Sigmoid colon (tissue), 7 donors: ENCODE measurements around the gene UBR1. TPM values are rescaled to one million over a fixed set of nuclear protein-coding genes. Genes with fewer than 3 reads are reported as not detected.

ENCODE experiments used
- DNase-seq: peaks from one replicate; pipeline ENCODE4 v3.0.0-alpha.2; 2019
- H3K27ac ChIP-seq, 4 donors: fragments of 200-600 bp; sonication (generic); one replicate each; pipeline ENCODE4 v1.5.1; 2016 to 2019; ENCODE audit warnings: mild to moderate bottlenecking in 1 of 4
- H3K27me3 ChIP-seq, 3 donors: fragments of 200-600 bp; sonication (generic); one replicate each; pipeline ENCODE4 v1.5.1; 2019; ENCODE audit warnings: mild to moderate bottlenecking in 1 of 3
- H3K36me3 ChIP-seq, 4 donors: fragments of 200-600 bp; sonication (generic); one replicate each; pipeline ENCODE4 v1.5.1; 2016 to 2019
- H3K4me1 ChIP-seq, 4 donors: fragments of 200-600 bp; sonication (generic); one replicate each; pipeline ENCODE4 v1.5.1; 2017 to 2019
- H3K4me3 ChIP-seq, 4 donors: fragments of 200-600 bp; sonication (generic); one replicate each; pipeline ENCODE4 v1.5.1; 2017 to 2019; ENCODE audit warnings: mild to moderate bottlenecking in 2 of 4, moderate library complexity in 1 of 4
- H3K9me3 ChIP-seq, 4 donors: fragments of 200-600 bp in 3 of 4; sonication (generic) in 3 of 4; one replicate each; pipeline versions ENCODE4 v1.5.1 to v1.6.1; 2013 to 2019
- CTCF ChIP-seq, 4 experiments: fragments of 450-650 bp in 3 of 4; fragments of 200-600 bp in 1 of 4; IDR thresholded peaks; one replicate each; pipeline ENCODE4 v1.5.1; 2016 to 2019; ENCODE audit warnings: antibody characterized with exemption in 4 of 4, mild to moderate bottlenecking in 3 of 4, moderate library complexity in 2 of 4
- EP300 ChIP-seq, 4 donors: sonication (generic); formaldehyde crosslinking; IDR thresholded peaks; one replicate each; pipeline ENCODE4 v1.6.1; 2017; ENCODE audit warnings: antibody characterized with exemption in 4 of 4
- POLR2A ChIP-seq, 2 donors: fragments of 450-650 bp; IDR thresholded peaks; one replicate each; pipeline ENCODE4 v1.6.1; 2016; ENCODE audit warnings: antibody characterized with exemption in 2 of 2, mild to moderate bottlenecking in 2 of 2, moderate library complexity in 2 of 2
- POLR2AphosphoS5 ChIP-seq, 4 donors: sonication (generic); formaldehyde crosslinking; IDR thresholded peaks; one replicate each; pipeline ENCODE4 v1.6.1; 2017; ENCODE audit warnings: antibody characterized with exemption in 4 of 4
- WGBS, 2 donors: extraction: QIAGEN DNeasy Blood & Tissue Kit; methylation state at CpG; one replicate each; pipeline ENCODE4 v1.1.7; 2013; 5-methylcytosine and 5-hydroxymethylcytosine counted together
- intact Hi-C: fragments of 100-400 bp; cut with DNase I; formaldehyde crosslinking; loops from one replicate; pipeline ENCODE4 v1.15.1; 2023
- polyA plus RNA-seq, 3 donors: library from polyadenylated mRNA; stranded (reverse); fragments of 200-250 nt; gene quantifications; one replicate each; pipeline ENCODE4 v1.2.3, GENCODE V29; 2013
- total RNA-seq, 4 donors: library from RNA; depleted of rRNA; stranded (reverse); fragments of >200 nt; gene quantifications; one replicate each; pipeline ENCODE4 v1.1.0, GENCODE V29; 2016
- donor health status: healthy with polysubstance abuse.
- donor health status: Bipolar disorder and iron deficiency.
- donor health status: healthy.

UBR1 gene
- total and polyA plus RNA-seq, 7 donors: 2.4 to 44.7 (median 35.3) TPM

DNA sequence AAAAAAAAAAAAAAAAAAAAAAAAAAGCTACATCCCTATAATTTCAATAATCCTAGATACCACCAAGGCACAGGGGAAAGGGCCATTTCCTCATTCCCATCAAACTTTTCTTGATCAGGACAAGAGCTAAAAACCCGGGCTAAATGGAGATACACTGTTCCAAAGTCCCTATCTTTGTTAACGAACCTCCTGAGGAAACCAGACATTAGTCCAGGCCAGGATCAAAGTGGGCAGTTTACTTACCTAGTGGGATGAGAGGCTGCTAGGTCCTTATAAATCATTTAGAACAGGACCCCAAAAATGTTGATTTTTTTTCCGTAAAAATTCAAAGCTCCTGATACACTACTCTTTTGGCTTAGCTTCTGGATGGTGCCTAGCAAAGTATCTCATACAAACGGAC is 35.6 kb downstream of the UBR1 start:
- Histone ChIP-seq H3K27me3 (no peaks in the 10 kb centered on the region), H3K4me3 (no peak overlapping the region), H3K9me3 (no peaks in the 10 kb centered on the region), H3K27ac (no peak overlapping the region), H3K36me3 (peaks cover 0 to 96% (median 20%) of the 10 kb centered on the region in 4 donors), H3K4me1 (no peaks in the 10 kb centered on the region)
- TF ChIP-seq CTCF (IDR thresholded peaks at IDR 0.05) (no peak), EP300 (IDR thresholded peaks at IDR 0.05) (no peak), POLR2AphosphoS5 (IDR thresholded peaks at IDR 0.05) (no peak), POLR2A (IDR thresholded peaks at IDR 0.05) (no peak)
- no peak for DNase-seq
- 94 to 95% methylated on average over 4 of the region's 4 CpGs for WGBS, 2 donors
- intact Hi-C loops: no loop called here

- Histone ChIP-seq H3K27ac (no peak overlapping the region), H3K4me3 (no peak overlapping the region), H3K27me3 (no peaks in the 10 kb centered on the region), H3K36me3 (peaks cover 0 to 79% (median 8%) of the 10 kb centered on the region in 4 donors), H3K9me3 (no peaks in the 10 kb centered on the region), H3K4me1 (no peaks in the 10 kb centered on the region)
- no peak for DNase-seq
- intact Hi-C loops: no loop called here
- TF ChIP-seq POLR2A (IDR thresholded peaks at IDR 0.05) (no peak), CTCF (IDR thresholded peaks at IDR 0.05) (no peak), EP300 (IDR thresholded peaks at IDR 0.05) (no peak), POLR2AphosphoS5 (IDR thresholded peaks at IDR 0.05) (no peak)
- 90 to 93% methylated on average over 8 of the region's 8 CpGs for WGBS, 2 donors
These were observed 37.9 kb downstream of the UBR1 start for GRCh38 chr15:43067717-43068461.

DNA sequence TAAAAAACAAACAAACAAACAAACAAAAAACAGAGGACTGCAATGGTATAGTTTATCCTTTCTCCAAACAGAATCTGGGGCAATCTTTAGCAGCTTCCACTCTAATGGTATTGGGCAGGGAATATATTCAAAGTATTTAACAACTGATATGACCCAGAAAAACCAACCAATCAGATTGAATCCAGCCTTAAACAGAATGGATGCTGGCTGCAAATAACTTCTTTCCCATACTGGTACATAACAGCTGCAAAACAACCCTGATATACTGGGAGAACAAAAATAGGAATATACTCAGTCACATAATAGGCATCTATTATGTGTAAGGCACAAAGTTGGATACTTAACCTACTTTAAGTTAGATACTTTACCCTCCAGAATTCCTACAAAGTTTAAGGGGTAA is 49.1 kb downstream of the UBR1 start:
- no peak for DNase-seq
- peaks cover 12 to 99% (median 45%) of the 10 kb centered on the region in 4 donors for H3K36me3 ChIP-seq
- H3K27me3 ChIP-seq: no peaks in the 10 kb centered on the region
- H3K4me1 ChIP-seq: no peaks in the 10 kb centered on the region
- intact Hi-C loops: no loop called here
- H3K27ac ChIP-seq: no peak overlapping the region
- no peak for TF ChIP-seq CTCF (IDR thresholded peaks at IDR 0.05)
- no peak for TF ChIP-seq POLR2A (IDR thresholded peaks at IDR 0.05)
- no peak for TF ChIP-seq POLR2AphosphoS5 (IDR thresholded peaks at IDR 0.05)
- TF ChIP-seq EP300 (IDR thresholded peaks at IDR 0.05): no peak
- H3K9me3 ChIP-seq: no peaks in the 10 kb centered on the region
- H3K4me3 ChIP-seq: no peak overlapping the region

GRCh38 chr15:43052860-43053259 is 53.0 kb downstream of the UBR1 start:
- no peak for DNase-seq
- H3K9me3 ChIP-seq: no peaks in the 10 kb centered on the region
- peaks cover 12 to 90% (median 36%) of the 10 kb centered on the region in 4 donors for H3K36me3 ChIP-seq
- 80 to 89% methylated on average over 1 of the region's 1 CpG for WGBS, 2 donors
- intact Hi-C loops: no loop called here
- H3K4me3 ChIP-seq: no peak overlapping the region
- no peak overlapping the region for H3K27ac ChIP-seq
- no peaks in the 10 kb centered on the region for H3K4me1 ChIP-seq
- no peaks in the 10 kb centered on the region for H3K27me3 ChIP-seq
- TF ChIP-seq EP300 (IDR thresholded peaks at IDR 0.05) (no peak), CTCF (IDR thresholded peaks at IDR 0.05) (no peak), POLR2AphosphoS5 (IDR thresholded peaks at IDR 0.05) (no peak), POLR2A (IDR thresholded peaks at IDR 0.05) (no peak)

GRCh38 chr15:43048935-43049334 is 56.9 kb downstream of the UBR1 start:
- H3K27ac ChIP-seq: no peak overlapping the region
- H3K36me3 ChIP-seq: peaks cover 4 to 90% (median 35%) of the 10 kb centered on the region in 4 donors
- no peaks in the 10 kb centered on the region for H3K9me3 ChIP-seq
- H3K4me3 ChIP-seq: no peak overlapping the region
- no peaks in the 10 kb centered on the region for H3K4me1 ChIP-seq
- DNase-seq: no peak
- 95 to 97% methylated on average over 2 of the region's 2 CpGs for WGBS, 2 donors
- no peak for TF ChIP-seq POLR2A (IDR thresholded peaks at IDR 0.05)
- no peak for TF ChIP-seq POLR2AphosphoS5 (IDR thresholded peaks at IDR 0.05)
- no peak for TF ChIP-seq EP300 (IDR thresholded peaks at IDR 0.05)
- no peak for TF ChIP-seq CTCF (IDR thresholded peaks at IDR 0.05)
- no peaks in the 10 kb centered on the region for H3K27me3 ChIP-seq
- intact Hi-C loops: no loop called here
